ENCODE data around the gene ABHD6.
"Not testable (repeated sequence)": the region's sequence is repeated elsewhere in the genome, so short reads cannot be mapped to it uniquely, and the experiment has no call there.

Gene ABHD6

DNA sequence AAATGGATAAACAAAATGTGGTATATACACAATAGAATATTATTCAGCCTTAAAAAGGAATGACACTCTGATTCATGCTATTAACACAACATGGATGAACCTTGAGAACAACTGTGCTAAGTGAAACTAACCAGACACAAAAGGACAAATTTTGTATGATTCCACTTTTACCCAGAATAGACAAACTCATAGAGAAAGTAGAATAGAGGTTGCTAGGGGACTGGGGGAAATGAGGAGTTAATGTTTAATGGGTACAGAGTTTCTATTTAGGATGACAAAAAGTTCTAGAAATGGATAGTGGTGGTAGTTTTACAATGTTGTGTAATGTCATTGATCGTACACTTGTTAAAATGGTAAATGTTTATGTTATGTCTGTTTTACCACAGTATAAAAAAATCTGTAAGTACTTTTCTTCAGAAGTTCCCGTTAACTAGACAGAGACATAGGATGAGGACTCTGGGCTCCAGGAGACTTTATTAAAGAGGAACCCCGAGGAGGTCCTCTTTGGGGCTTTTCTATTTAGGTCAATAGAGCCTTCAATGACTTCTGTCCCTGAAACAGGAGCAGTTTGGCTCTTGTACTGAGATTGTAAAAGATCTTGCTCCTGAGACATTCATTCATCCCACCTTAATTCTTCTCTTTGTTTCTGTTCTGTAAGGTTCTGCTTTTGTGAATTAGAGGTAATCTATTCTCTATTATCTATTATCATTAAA, 24.5 kb downstream of the ABHD6 start:
- Histone ChIP-seq H3K36me3 (ENCODE audit: insufficient read depth, low read length) (peaks cover 5% of the 10 kb centered on the region), H3K27me3 (ENCODE audit: control insufficient read depth in 1 of 2, insufficient read depth in 2 of 2, low read length in 2 of 2) (no peaks in the 10 kb centered on the region), H3K4me3 (ENCODE audit: low read depth in 1 of 2, low read length in 2 of 2) (no peak overlapping the region), H3K9ac (ENCODE audit: low read length) (no peak overlapping the region), H3K27ac (ENCODE audit: low read depth, low read length) (no peak overlapping the region), H3K9me3 (ENCODE audit: low read length) (no peaks in the 10 kb centered on the region), H3K4me1 (ENCODE audit: insufficient read depth, low read length) (peaks cover 17% of the 10 kb centered on the region)

DNA sequence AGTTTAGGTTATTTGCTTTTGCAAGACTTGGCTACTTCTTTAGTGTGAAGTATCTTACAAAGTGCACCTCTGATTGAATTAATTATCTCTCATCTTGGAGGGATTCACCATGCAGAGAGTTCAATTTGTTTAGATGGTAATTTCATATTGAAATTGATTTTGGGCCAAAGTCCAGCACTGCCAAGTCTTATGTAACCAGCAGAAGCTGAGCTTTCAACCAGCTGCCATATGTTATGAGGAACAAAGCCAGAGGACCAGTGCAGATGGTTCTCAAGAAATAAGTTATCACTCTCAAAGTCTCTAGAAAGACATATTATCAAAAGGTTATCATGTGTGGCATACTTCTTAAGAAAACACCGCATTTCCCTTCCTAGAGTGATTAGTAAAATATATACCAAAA, 29.0 kb downstream of the ABHD6 start:
- H3K27me3 ChIP-seq (ENCODE audit: control insufficient read depth in 1 of 2, insufficient read depth in 2 of 2, low read length in 2 of 2) = no peaks in the 10 kb centered on the region
- H3K36me3 ChIP-seq (ENCODE audit: insufficient read depth, low read length) = peaks cover 8% of the 10 kb centered on the region
- H3K4me1 ChIP-seq (ENCODE audit: insufficient read depth, low read length) = peaks cover 19% of the 10 kb centered on the region
- no peaks in the 10 kb centered on the region for H3K9me3 ChIP-seq (ENCODE audit: low read length)
- H3K27ac ChIP-seq (ENCODE audit: low read depth, low read length) = no peak overlapping the region
- no peak overlapping the region for H3K4me3 ChIP-seq (ENCODE audit: low read depth in 1 of 2, low read length in 2 of 2)
- no peak overlapping the region for H3K9ac ChIP-seq (ENCODE audit: low read length)

DNA sequence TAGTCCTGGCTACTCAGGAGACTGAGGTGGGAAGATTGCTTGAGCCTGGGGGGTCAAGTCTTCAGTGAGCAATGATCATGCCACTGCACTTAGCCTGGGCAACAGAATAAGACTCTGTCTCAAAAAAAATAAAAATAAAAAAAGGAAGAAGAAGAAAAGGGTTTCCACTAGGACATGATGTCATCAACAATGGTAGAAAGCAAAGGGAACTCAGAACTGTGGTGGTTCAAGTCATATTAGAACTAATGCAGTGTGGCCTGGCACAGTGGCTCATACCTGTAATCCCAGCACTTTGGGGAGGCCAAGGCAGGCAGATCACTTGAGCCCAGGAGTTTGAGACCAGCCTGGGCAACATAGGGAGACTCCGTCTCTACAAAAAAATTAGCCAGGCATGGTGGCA, 30.0 kb downstream of the ABHD6 start:
- H3K9ac ChIP-seq (ENCODE audit: low read length) = not testable (repeated sequence)

DNA sequence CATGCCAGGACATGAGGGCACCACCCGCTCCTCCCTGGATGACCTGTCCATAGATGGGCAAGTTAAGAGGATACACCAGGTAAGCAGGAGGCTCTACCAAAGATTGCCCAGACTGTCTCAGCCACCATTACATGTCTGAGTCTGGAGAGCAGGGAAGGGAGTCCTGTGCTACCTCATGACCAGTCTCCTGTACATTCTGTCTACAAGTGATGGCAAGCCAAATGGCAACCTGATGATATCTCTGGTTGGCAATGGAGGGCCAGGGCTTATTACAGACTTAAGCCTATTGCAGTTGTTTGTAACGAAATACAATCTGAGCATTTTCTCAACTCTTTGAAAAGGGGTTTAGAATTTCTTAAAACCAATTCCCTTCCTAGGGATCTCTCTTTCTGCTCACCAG, 31.8 kb downstream of the ABHD6 start:
- Histone ChIP-seq H3K27me3 (ENCODE audit: control insufficient read depth in 1 of 2, insufficient read depth in 2 of 2, low read length in 2 of 2) (no peaks in the 10 kb centered on the region), H3K4me1 (ENCODE audit: insufficient read depth, low read length) (peaks cover 19% of the 10 kb centered on the region), H3K36me3 (ENCODE audit: insufficient read depth, low read length) (peaks cover 8% of the 10 kb centered on the region), H3K4me3 (ENCODE audit: low read depth in 1 of 2, low read length in 2 of 2) (no peak overlapping the region), H3K9ac (ENCODE audit: low read length) (no peak overlapping the region), H3K27ac (ENCODE audit: low read depth, low read length) (no peak overlapping the region), H3K9me3 (ENCODE audit: low read length) (no peaks in the 10 kb centered on the region)

More for the DNA sequence above, 30.0 kb downstream of the ABHD6 start:
- not testable (repeated sequence) for H3K36me3 ChIP-seq (ENCODE audit: insufficient read depth, low read length); H3K9me3 ChIP-seq (ENCODE audit: low read length); H3K4me3 ChIP-seq (ENCODE audit: low read depth in 1 of 2, low read length in 2 of 2); H3K27me3 ChIP-seq (ENCODE audit: control insufficient read depth in 1 of 2, insufficient read depth in 2 of 2, low read length in 2 of 2); H3K27ac ChIP-seq (ENCODE audit: low read depth, low read length)
- peaks cover 19% of the 10 kb centered on the region for H3K4me1 ChIP-seq (ENCODE audit: insufficient read depth, low read length)

DNA sequence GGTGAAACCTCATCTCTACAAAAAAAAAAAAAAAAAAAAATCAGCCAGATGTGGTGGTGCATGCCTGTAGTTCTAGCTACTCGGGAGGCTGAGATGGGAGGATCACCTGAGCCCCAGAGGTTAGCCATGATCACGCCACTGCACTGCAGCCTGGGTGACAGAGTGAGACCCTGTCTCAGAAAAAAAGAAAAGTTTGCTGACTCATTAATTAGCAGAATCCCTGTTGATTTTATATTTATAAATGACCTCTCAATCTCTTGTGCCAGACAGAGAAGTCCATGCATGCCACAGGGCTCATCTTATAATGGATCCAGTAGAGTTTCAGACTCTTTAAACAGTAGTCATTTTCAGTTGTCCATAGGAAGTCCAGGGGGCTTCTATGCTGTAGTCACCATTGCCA, 32.9 kb downstream of the ABHD6 start:
- peaks cover 19% of the 10 kb centered on the region for H3K4me1 ChIP-seq (ENCODE audit: insufficient read depth, low read length)
- H3K4me3 ChIP-seq (ENCODE audit: low read depth in 1 of 2, low read length in 2 of 2) = no peak overlapping the region
- H3K9ac ChIP-seq (ENCODE audit: low read length) = no peak overlapping the region
- H3K9me3 ChIP-seq (ENCODE audit: low read length) = no peaks in the 10 kb centered on the region
- H3K36me3 ChIP-seq (ENCODE audit: insufficient read depth, low read length) = peaks cover 8% of the 10 kb centered on the region
- no peaks in the 10 kb centered on the region for H3K27me3 ChIP-seq (ENCODE audit: control insufficient read depth in 1 of 2, insufficient read depth in 2 of 2, low read length in 2 of 2)
- no peak overlapping the region for H3K27ac ChIP-seq (ENCODE audit: low read depth, low read length)

DNA sequence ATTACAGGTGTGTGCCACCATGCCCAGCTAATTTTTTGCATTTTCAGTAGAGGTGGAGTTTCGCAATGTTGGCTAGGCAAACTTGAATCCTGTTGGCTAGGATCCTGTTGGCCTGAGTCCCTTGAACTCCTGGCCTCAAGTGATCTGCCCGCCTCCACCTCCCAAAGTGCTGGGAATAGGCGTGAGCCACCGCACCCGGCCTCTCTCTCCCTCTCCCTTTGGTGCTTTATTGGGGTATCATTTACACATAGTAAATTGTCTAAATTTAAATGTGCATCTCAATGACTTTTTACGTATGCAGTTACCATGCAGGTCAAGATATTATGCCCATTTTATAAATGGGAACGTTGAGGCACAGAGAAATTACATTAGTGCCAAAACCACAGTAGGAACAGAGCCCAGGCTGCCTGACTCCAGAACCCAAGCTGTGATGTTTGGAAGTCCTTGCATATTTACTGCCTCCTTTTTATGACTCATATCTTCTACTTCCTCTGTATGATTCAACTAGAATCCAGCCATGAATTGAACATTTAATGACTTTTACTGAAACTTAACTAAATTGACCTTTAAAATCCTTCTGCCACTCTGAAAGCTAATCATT, 34.4 kb downstream of the ABHD6 start:
- Histone ChIP-seq H3K9me3 (ENCODE audit: low read length) (no peaks in the 10 kb centered on the region), H3K27me3 (ENCODE audit: control insufficient read depth in 1 of 2, insufficient read depth in 2 of 2, low read length in 2 of 2) (no peaks in the 10 kb centered on the region), H3K4me1 (ENCODE audit: insufficient read depth, low read length) (peaks cover 8% of the 10 kb centered on the region), H3K4me3 (ENCODE audit: low read depth in 1 of 2, low read length in 2 of 2) (no peak overlapping the region), H3K36me3 (ENCODE audit: insufficient read depth, low read length) (peaks cover 8% of the 10 kb centered on the region), H3K9ac (ENCODE audit: low read length) (no peak overlapping the region), H3K27ac (ENCODE audit: low read depth, low read length) (no peak overlapping the region)

DNA sequence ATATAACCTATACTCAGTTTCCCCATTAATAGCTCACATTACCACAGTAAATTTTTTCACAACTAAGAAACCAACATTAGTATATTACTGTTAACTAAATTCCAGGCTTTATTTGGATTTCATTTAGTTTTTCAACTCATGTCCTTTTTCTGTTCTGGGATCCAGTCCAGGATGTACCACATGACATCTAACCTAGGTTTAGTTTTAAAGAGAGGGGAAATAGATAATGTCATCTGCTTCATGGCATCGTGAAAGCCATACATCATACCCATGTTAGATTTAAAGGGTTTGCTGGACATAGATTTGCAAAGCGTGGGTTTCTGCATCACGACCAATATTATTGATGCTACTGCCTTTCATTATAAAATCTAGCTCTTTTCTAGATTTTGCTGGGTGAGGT, 35.3 kb downstream of the ABHD6 start:
- Histone ChIP-seq H3K9me3 (ENCODE audit: low read length) (no peaks in the 10 kb centered on the region), H3K4me1 (ENCODE audit: insufficient read depth, low read length) (peaks cover 5% of the 10 kb centered on the region), H3K27ac (ENCODE audit: low read depth, low read length) (no peak overlapping the region), H3K9ac (ENCODE audit: low read length) (no peak overlapping the region), H3K27me3 (ENCODE audit: control insufficient read depth in 1 of 2, insufficient read depth in 2 of 2, low read length in 2 of 2) (no peaks in the 10 kb centered on the region), H3K36me3 (ENCODE audit: insufficient read depth, low read length) (peaks cover 8% of the 10 kb centered on the region), H3K4me3 (ENCODE audit: low read depth in 1 of 2, low read length in 2 of 2) (no peak overlapping the region)

DNA sequence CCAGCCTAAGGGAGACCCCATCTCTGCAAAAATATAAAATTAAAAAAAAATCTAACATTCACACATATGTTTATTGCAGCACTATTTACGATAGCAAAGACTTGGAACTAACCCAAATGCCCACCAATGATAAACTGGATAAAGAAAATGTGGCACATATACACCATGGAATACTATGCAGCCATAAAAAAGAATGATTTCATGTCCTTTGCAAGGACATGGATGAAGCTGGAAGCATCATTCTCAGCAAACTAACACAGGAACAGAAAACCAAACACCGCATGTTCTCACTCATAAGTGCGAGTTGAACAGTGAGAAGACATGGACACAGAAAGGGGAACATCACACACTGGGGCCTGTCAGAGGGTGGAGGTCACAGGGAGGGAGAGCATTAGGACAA, 35.8 kb downstream of the ABHD6 start:
- H3K36me3 ChIP-seq (ENCODE audit: insufficient read depth, low read length); H3K9ac ChIP-seq (ENCODE audit: low read length); H3K4me1 ChIP-seq (ENCODE audit: insufficient read depth, low read length); H3K4me3 ChIP-seq (ENCODE audit: low read depth in 1 of 2, low read length in 2 of 2); H3K9me3 ChIP-seq (ENCODE audit: low read length); H3K27me3 ChIP-seq (ENCODE audit: control insufficient read depth in 1 of 2, insufficient read depth in 2 of 2, low read length in 2 of 2); H3K27ac ChIP-seq (ENCODE audit: low read depth, low read length): not testable (repeated sequence)

DNA sequence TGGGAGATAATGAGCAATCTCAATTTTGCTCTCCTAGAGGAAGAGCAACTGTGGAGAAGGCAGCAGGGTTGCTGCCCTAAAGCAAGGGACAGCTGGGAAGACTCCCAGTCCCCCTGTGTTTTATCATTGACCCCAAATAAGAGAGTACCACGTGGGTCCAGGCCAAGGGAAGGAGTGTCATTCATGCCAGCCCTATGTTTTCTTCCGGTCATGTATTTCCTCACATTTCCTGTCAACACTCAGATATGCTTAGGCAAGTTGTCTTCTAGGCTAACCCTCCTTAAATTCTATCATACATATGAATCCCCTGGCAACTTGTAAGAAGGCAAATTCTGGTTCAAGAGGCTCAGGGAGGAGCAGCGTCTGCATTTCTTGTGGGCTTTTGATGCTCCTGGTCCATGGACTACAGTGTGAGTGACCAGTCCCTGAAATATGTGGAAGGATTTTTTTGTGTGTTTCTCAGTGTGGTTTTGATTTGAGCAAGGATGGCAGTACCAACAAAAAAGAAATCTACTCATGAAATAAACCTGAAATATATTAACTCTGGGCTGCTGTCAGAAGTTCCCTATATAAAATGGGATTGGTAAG, 36.5 kb downstream of the ABHD6 start:
- Histone ChIP-seq H3K4me3 (ENCODE audit: low read depth in 1 of 2, low read length in 2 of 2) (no peak overlapping the region), H3K36me3 (ENCODE audit: insufficient read depth, low read length) (no peaks in the 10 kb centered on the region), H3K9me3 (ENCODE audit: low read length) (no peaks in the 10 kb centered on the region), H3K27ac (ENCODE audit: low read depth, low read length) (no peak overlapping the region), H3K27me3 (ENCODE audit: control insufficient read depth in 1 of 2, insufficient read depth in 2 of 2, low read length in 2 of 2) (no peaks in the 10 kb centered on the region), H3K4me1 (ENCODE audit: insufficient read depth, low read length) (peaks cover 5% of the 10 kb centered on the region), H3K9ac (ENCODE audit: low read length) (no peak overlapping the region)

DNA sequence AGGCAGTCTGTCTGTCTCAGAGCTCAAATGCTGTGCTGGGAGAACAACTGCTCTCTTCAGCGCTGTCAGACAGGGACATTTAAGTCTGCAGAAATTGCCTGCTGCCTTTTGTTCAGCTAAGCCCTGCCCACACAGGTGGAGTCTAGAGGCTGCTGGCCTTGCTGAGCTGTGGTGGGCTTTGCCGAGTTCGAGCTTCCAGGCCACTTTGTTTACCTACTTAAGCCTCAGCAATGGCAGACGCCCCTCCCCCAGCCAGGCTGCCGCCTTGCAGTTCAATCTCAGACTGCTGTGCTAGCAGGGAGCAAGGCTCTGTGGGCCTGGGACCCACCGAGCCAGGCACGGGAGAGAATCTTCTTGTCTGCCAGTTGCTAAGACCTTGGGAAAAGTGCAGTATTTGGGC, 43.5 kb downstream of the ABHD6 start:
- no peak overlapping the region for H3K27ac ChIP-seq (ENCODE audit: low read depth, low read length)
- peaks cover 13% of the 10 kb centered on the region for H3K36me3 ChIP-seq (ENCODE audit: insufficient read depth, low read length)
- no peaks in the 10 kb centered on the region for H3K9me3 ChIP-seq (ENCODE audit: low read length)
- H3K4me1 ChIP-seq (ENCODE audit: insufficient read depth, low read length) = no peaks in the 10 kb centered on the region
- H3K4me3 ChIP-seq (ENCODE audit: low read depth in 1 of 2, low read length in 2 of 2) = no peak overlapping the region
- no peaks in the 10 kb centered on the region for H3K27me3 ChIP-seq (ENCODE audit: control insufficient read depth in 1 of 2, insufficient read depth in 2 of 2, low read length in 2 of 2)
- no peak overlapping the region for H3K9ac ChIP-seq (ENCODE audit: low read length)

DNA sequence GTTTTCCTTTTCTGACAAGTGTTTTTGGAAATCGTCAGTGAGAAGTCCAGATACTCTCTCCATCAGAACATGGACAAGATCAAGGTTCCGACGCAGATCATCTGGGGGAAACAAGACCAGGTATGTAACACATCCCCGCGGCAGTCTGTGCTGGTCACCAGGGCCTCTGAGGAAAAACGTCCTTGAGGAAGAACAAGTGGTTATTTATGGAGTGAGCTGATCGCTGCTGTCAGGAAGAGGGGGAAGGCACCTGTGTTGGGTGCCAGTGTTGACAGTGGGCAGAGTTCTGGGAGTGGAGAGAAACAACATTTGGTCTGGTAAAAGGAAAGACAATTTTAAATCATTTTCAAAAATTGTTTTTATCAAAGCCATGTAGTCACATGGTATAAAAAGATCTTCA, 47.7 kb downstream of the ABHD6 start:
- Histone ChIP-seq H3K9me3 (ENCODE audit: low read length) (no peaks in the 10 kb centered on the region), H3K9ac (ENCODE audit: low read length) (no peak overlapping the region), H3K4me1 (ENCODE audit: insufficient read depth, low read length) (no peaks in the 10 kb centered on the region), H3K27me3 (ENCODE audit: control insufficient read depth in 1 of 2, insufficient read depth in 2 of 2, low read length in 2 of 2) (no peaks in the 10 kb centered on the region), H3K36me3 (ENCODE audit: insufficient read depth, low read length) (peaks cover 24% of the 10 kb centered on the region), H3K27ac (ENCODE audit: low read depth, low read length) (no peak overlapping the region), H3K4me3 (ENCODE audit: low read depth in 1 of 2, low read length in 2 of 2) (no peak overlapping the region)

DNA sequence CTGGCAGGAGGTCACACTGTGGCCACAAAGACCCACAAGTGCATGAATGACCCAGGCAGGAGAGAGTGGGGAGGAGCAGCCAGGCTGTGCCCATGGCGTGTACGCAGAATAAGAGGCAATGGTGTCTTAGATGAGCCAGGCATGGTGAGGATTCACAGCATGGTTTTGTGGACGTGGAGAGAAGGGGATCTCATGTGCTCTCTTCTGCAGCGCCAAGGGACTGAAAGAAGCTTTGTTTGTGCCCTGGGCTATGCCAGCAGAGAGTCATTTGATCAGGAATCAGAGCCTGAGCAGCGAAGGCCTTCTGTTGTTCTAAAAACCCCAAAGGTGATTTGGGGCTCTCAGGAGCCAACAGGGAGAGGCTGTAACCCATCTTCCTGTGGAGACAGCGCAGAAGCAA, 49.8 kb downstream of the ABHD6 start:
- Histone ChIP-seq H3K4me3 (ENCODE audit: low read depth in 1 of 2, low read length in 2 of 2) (no peak overlapping the region), H3K36me3 (ENCODE audit: insufficient read depth, low read length) (peaks cover 24% of the 10 kb centered on the region), H3K27ac (ENCODE audit: low read depth, low read length) (no peak overlapping the region), H3K9ac (ENCODE audit: low read length) (no peak overlapping the region), H3K27me3 (ENCODE audit: control insufficient read depth in 1 of 2, insufficient read depth in 2 of 2, low read length in 2 of 2) (no peaks in the 10 kb centered on the region), H3K4me1 (ENCODE audit: insufficient read depth, low read length) (no peaks in the 10 kb centered on the region), H3K9me3 (ENCODE audit: low read length) (no peaks in the 10 kb centered on the region)
